Activated naive CD8-positive, alpha-beta T cell treated with anti-CD3 and anti-CD28 coated beads, Interleukin-2, amount 50 U/mL, for 16 hours (primary cell): Measurements from ENCODE around the gene CAB39.

ENCODE experiments used
- DNase-seq: peaks from one replicate; pipeline ENCODE4 v3.0.0-alpha.2; 2020; ENCODE audit warnings: low read depth, low spot score

The CAB39 gene

GRCh38 chr2:230712443-230713330 is at the start of gene CAB39:
Gene CAB39, plus strand, starts transcription at chr2:230712842. Its CDS starts 47,160 bp downstream, at chr2:230760002.
- peak; percentile 69 for DNase-seq

GRCh38 chr2:230664128-230664527 is 48.5 kb upstream of the CAB39 start:
- no peak for DNase-seq

- no peak for DNase-seq
Observed at GRCh38 chr2:230664844-230665243, 47.8 kb upstream of the CAB39 start.

GRCh38 chr2:230665263-230665691 is 47.4 kb upstream of the CAB39 start:
- DNase-seq, result no peak

- no peak for DNase-seq
Observed at GRCh38 chr2:230666446-230666845, 46.2 kb upstream of the CAB39 start.

- DNase-seq, result no peak
Observed at GRCh38 chr2:230666885-230667712, 45.5 kb upstream of the CAB39 start.

GRCh38 chr2:230668184-230668938 is 44.3 kb upstream of the CAB39 start:
- DNase-seq, result no peak

GRCh38 chr2:230668939-230669303 is 43.7 kb upstream of the CAB39 start:
- DNase-seq, result no peak

GRCh38 chr2:230669386-230669950 is 43.2 kb upstream of the CAB39 start:
- no peak for DNase-seq

GRCh38 chr2:230671117-230671516 is 41.5 kb upstream of the CAB39 start:
- no peak for DNase-seq

GRCh38 chr2:230672836-230673235 is 39.8 kb upstream of the CAB39 start:
- no peak for DNase-seq

- no peak for DNase-seq
Observed at GRCh38 chr2:230674401-230674800, 38.2 kb upstream of the CAB39 start.

- DNase-seq, result no peak
Observed at GRCh38 chr2:230674966-230675672, 37.5 kb upstream of the CAB39 start.

- DNase-seq, result no peak
Observed at GRCh38 chr2:230676546-230676945, 36.1 kb upstream of the CAB39 start.

- no peak for DNase-seq
Observed at GRCh38 chr2:230677201-230677946, 35.3 kb upstream of the CAB39 start.

- DNase-seq, result no peak
Observed at GRCh38 chr2:230678018-230678417, 34.6 kb upstream of the CAB39 start.

- no peak for DNase-seq
Observed at GRCh38 chr2:230678451-230678850, 34.2 kb upstream of the CAB39 start.

- no peak for DNase-seq
Observed at GRCh38 chr2:230680463-230681170, 32.0 kb upstream of the CAB39 start.

- no peak for DNase-seq
Observed at GRCh38 chr2:230681171-230681545, 31.5 kb upstream of the CAB39 start.

- DNase-seq, result no peak
Observed at GRCh38 chr2:230682546-230682945, 30.1 kb upstream of the CAB39 start.
